ENCODE results near the gene XRRA1. TPM values are rescaled to one million over a fixed set of nuclear protein-coding genes. Genes with fewer than 3 reads are reported as not detected.

The XRRA1 gene
- total RNA-seq, 2 donors from 2014 or later = 7.2 to 9.0 TPM

DNA sequence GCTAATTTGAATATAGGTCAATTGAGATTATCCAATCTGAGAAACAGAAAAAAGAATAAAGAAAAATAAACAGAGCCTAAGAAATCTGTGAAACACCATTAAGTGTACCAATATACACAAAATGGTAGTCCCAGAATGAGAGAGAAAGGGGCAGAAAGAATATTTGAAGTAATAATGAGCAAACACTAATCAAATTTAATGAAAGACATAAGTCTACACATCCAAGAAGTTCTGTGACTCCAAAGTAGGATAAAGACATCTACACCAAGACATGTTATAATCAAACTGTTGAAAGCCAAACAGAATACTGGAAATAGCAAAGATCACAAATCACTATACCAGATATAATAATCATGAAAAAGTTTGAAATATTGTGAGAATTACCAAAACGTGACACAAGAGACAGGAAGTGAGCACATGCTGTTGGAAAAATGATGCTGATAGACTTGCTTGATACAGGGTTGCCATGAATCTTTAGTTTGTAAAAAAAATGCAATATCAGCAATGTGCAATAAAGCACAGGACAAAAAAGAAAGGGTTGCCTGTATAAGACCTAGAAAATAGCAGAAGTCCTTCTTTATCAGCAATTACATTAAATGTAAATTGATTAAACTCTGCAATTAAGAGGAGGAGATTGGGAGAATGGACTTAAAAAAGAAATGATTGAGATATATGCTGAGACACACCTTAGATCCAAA is 124.5 kb downstream of the XRRA1 start:
- Histone ChIP-seq H3K36me3 (ENCODE audit: control insufficient read depth, insufficient read depth, low read length) (peaks cover 87% of the 10 kb centered on the region), H3K9me3 (ENCODE audit: control insufficient read depth, low read length) (peaks cover 80% of the 10 kb centered on the region), H3K4me1 (ENCODE audit: control insufficient read depth, insufficient read depth, low read length) (peaks cover 4% of the 10 kb centered on the region), H3K27me3 (ENCODE audit: control insufficient read depth, insufficient read depth, low read length, poor library complexity, severe bottlenecking) (no peaks in the 10 kb centered on the region), H3K9ac (ENCODE audit: extremely low read depth, low read length, poor library complexity, severe bottlenecking) (no peak overlapping the region), H3K27ac (ENCODE audit: low read depth, low read length) (no peak overlapping the region), H3K4me3 (ENCODE audit: low read length) (peak overlapping the region; percentile 61)
- Mint-ChIP-seq H3K27me3 (ENCODE audit: insufficient read depth) (no peaks in the 10 kb centered on the region), H3K4me3 (no peak overlapping the region), H3K27ac (no peak overlapping the region), H3K36me3 (ENCODE audit: low read depth) (peaks cover 77% of the 10 kb centered on the region), H3K9me3 (peaks cover 62% of the 10 kb centered on the region), H3K4me1 (peaks cover 13% of the 10 kb centered on the region)
- no peak for TF ChIP-seq CTCF (conservative IDR thresholded peaks at IDR 0.05)
- DNase-seq = no peak
- WGBS, 2 experiments (ENCODE audit: insufficient coverage in 1 of 2, insufficient read length in 1 of 2) = 93 to 96% methylated on average over 1 of the region's 1 CpG

- Histone ChIP-seq H3K4me1 (ENCODE audit: control insufficient read depth, insufficient read depth, low read length) (peaks cover 8% of the 10 kb centered on the region), H3K9ac (ENCODE audit: extremely low read depth, low read length, poor library complexity, severe bottlenecking) (no peak overlapping the region), H3K36me3 (ENCODE audit: control insufficient read depth, insufficient read depth, low read length) (peaks cover 74% of the 10 kb centered on the region), H3K27me3 (ENCODE audit: control insufficient read depth, insufficient read depth, low read length, poor library complexity, severe bottlenecking) (no peaks in the 10 kb centered on the region), H3K9me3 (ENCODE audit: control insufficient read depth, low read length) (peaks cover 57% of the 10 kb centered on the region), H3K27ac (ENCODE audit: low read depth, low read length) (no peak overlapping the region), H3K4me3 (ENCODE audit: low read length) (no peak overlapping the region)
- Mint-ChIP-seq H3K27me3 (ENCODE audit: insufficient read depth) (no peaks in the 10 kb centered on the region), H3K4me3 (no peak overlapping the region), H3K9me3 (peaks cover 41% of the 10 kb centered on the region), H3K4me1 (peaks cover 34% of the 10 kb centered on the region), H3K36me3 (ENCODE audit: low read depth) (peaks cover 58% of the 10 kb centered on the region), H3K27ac (no peak overlapping the region)
- no peak for DNase-seq
- no peak for TF ChIP-seq CTCF (conservative IDR thresholded peaks at IDR 0.05)
- 96 to 98% methylated on average over 5 of the region's 5 CpGs for WGBS, 2 experiments (ENCODE audit: insufficient coverage in 1 of 2, insufficient read length in 1 of 2)
These were observed 126.7 kb downstream of the XRRA1 start for GRCh38 chr11:74822170-74822569.

GRCh38 chr11:74820763-74821162 is 128.1 kb downstream of the XRRA1 start:
- H3K9me3 Mint-ChIP-seq = peaks cover 27% of the 10 kb centered on the region
- H3K27me3 ChIP-seq (ENCODE audit: control insufficient read depth, insufficient read depth, low read length, poor library complexity, severe bottlenecking) = no peaks in the 10 kb centered on the region
- H3K4me3 Mint-ChIP-seq = no peak overlapping the region
- H3K4me1 Mint-ChIP-seq = peaks cover 47% of the 10 kb centered on the region
- H3K9me3 ChIP-seq (ENCODE audit: control insufficient read depth, low read length) = peaks cover 43% of the 10 kb centered on the region
- H3K27ac Mint-ChIP-seq = peak overlapping the region; percentile 19
- H3K27ac ChIP-seq (ENCODE audit: low read depth, low read length) = no peak overlapping the region
- peaks cover 60% of the 10 kb centered on the region for H3K36me3 ChIP-seq (ENCODE audit: control insufficient read depth, insufficient read depth, low read length)
- no peak for DNase-seq
- H3K9ac ChIP-seq (ENCODE audit: extremely low read depth, low read length, poor library complexity, severe bottlenecking) = no peak overlapping the region
- TF ChIP-seq CTCF (conservative IDR thresholded peaks at IDR 0.05) = no peak
- H3K4me3 ChIP-seq (ENCODE audit: low read length) = no peak overlapping the region
- peaks cover 44% of the 10 kb centered on the region for H3K36me3 Mint-ChIP-seq (ENCODE audit: low read depth)
- no peaks in the 10 kb centered on the region for H3K27me3 Mint-ChIP-seq (ENCODE audit: insufficient read depth)
- WGBS, 2 experiments (ENCODE audit: insufficient coverage in 1 of 2, insufficient read length in 1 of 2) = 83 to 94% methylated on average over 1 of the region's 1 CpG
- H3K4me1 ChIP-seq (ENCODE audit: control insufficient read depth, insufficient read depth, low read length) = peaks cover 14% of the 10 kb centered on the region
